MM.1S (cell line): ENCODE results near the gene HAUS7.

Experiments
- EZH2 ChIP-seq: fragments of 300-600 bp; sonication (generic); optimal IDR thresholded peaks from 2 replicates; pipeline ENCODE3; 2017; ENCODE audit warnings: low read depth, mild to moderate bottlenecking, antibody characterized with exemption, low read length, mixed read lengths
- EZH2phosphoT487 ChIP-seq: fragments of 300-600 bp; sonication (generic); IDR thresholded peaks from 2 replicates; pipeline ENCODE4 v1.6.1; 2018; ENCODE audit warnings: antibody characterized with exemption, low read length
- TF ChIP-seq, protein P1 (sequence below): fragments of 300-600 bp; sonication (generic); IDR thresholded peaks from 2 replicates; pipeline ENCODE4 v1.5.1; 2016; ENCODE audit warnings: antibody characterized with exemption, low read length, mixed read lengths

GRCh38 chrX:153516073-153516472, 45.7 kb upstream of the HAUS7 start:
- TF ChIP-seq, protein P1, sequence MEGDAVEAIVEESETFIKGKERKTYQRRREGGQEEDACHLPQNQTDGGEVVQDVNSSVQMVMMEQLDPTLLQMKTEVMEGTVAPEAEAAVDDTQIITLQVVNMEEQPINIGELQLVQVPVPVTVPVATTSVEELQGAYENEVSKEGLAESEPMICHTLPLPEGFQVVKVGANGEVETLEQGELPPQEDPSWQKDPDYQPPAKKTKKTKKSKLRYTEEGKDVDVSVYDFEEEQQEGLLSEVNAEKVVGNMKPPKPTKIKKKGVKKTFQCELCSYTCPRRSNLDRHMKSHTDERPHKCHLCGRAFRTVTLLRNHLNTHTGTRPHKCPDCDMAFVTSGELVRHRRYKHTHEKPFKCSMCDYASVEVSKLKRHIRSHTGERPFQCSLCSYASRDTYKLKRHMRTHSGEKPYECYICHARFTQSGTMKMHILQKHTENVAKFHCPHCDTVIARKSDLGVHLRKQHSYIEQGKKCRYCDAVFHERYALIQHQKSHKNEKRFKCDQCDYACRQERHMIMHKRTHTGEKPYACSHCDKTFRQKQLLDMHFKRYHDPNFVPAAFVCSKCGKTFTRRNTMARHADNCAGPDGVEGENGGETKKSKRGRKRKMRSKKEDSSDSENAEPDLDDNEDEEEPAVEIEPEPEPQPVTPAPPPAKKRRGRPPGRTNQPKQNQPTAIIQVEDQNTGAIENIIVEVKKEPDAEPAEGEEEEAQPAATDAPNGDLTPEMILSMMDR = no peak
- TF ChIP-seq EZH2phosphoT487 (no peak), EZH2 (no peak)
